Hepatocyte (in vitro differentiated cells): ENCODE measurements around the gene GAS2. TPM values are rescaled to one million over a fixed set of nuclear protein-coding genes. Genes with fewer than 3 reads are reported as not detected.

Experiments
- DNase-seq: peaks from one replicate; pipeline ENCODE4 v3.0.0-alpha.2; 2016; ENCODE audit warnings: low spot score
- H2AFZ ChIP-seq: fragments of 200-600 bp; sonication (generic); 2 replicates; pipeline ENCODE4 v1.6.0; 2016; ENCODE audit warnings: antibody characterized with exemption, mild to moderate bottlenecking
- H3K27ac ChIP-seq: fragments of 200-600 bp; sonication (generic); 2 replicates; pipeline ENCODE4 v1.5.1; 2016; ENCODE audit warnings: mild to moderate bottlenecking
- H3K27me3 ChIP-seq: fragments of 200-600 bp; sonication (generic); 2 replicates; pipeline ENCODE4 v1.6.1; 2016
- H3K36me3 ChIP-seq: fragments of 200-600 bp; sonication (generic); replicated peaks from 2 replicates; pipeline ENCODE4 v1.5.1; 2016; ENCODE audit warnings: low read depth; ENCODE audit not compliant: insufficient read depth
- H3K4me1 ChIP-seq: fragments of 200-600 bp; sonication (generic); 2 replicates; pipeline ENCODE4 v1.5.1; 2016; ENCODE audit warnings: mild to moderate bottlenecking, moderate library complexity; ENCODE audit not compliant: insufficient read depth
- H3K4me2 ChIP-seq: fragments of 200-600 bp; sonication (generic); 2 replicates; pipeline ENCODE4 v1.6.0; 2016
- H3K4me3 ChIP-seq: fragments of 200-600 bp; sonication (generic); 2 replicates; pipeline ENCODE4 v1.5.1; 2016; ENCODE audit warnings: mild to moderate bottlenecking
- H3K79me2 ChIP-seq: fragments of 200-600 bp; sonication (generic); 2 replicates; pipeline ENCODE4 v1.6.0; 2017; ENCODE audit warnings: mild to moderate bottlenecking
- H3K9me2 ChIP-seq: fragments of 200-600 bp; sonication (generic); replicated peaks from 2 replicates; pipeline ENCODE4 v1.6.0; 2017; ENCODE audit warnings: mild to moderate bottlenecking; ENCODE audit not compliant: insufficient read depth
- H3K9me3 ChIP-seq: fragments of 200-600 bp; sonication (generic); 2 replicates; pipeline ENCODE4 v1.5.1; 2016; ENCODE audit warnings: low read depth, mild to moderate bottlenecking
- H4K20me1 ChIP-seq: fragments of 200-600 bp; sonication (generic); 2 replicates; pipeline ENCODE4 v1.6.0; 2016; ENCODE audit warnings: mild to moderate bottlenecking; ENCODE audit not compliant: insufficient read depth, poor library complexity, severe bottlenecking
- CTCF ChIP-seq: fragments of 200-600 bp; sonication (generic); IDR thresholded peaks from 2 replicates; pipeline ENCODE4 v1.5.1; 2016; ENCODE audit warnings: antibody characterized with exemption, mild to moderate bottlenecking; ENCODE audit not compliant: poor library complexity
- EZH2 ChIP-seq: fragments of 200-600 bp; sonication (generic); IDR thresholded peaks from 2 replicates; pipeline ENCODE4 v1.6.1; 2016; ENCODE audit warnings: antibody characterized with exemption, mild to moderate bottlenecking, borderline replicate concordance
- EZH2phosphoT487 ChIP-seq: fragments of 200-600 bp; sonication (generic); IDR thresholded peaks from one replicate; pipeline ENCODE4 v1.6.1; 2018; ENCODE audit warnings: antibody characterized with exemption, mild to moderate bottlenecking, low read depth, moderate library complexity; ENCODE audit not compliant: unreplicated experiment, severe bottlenecking
- WGBS: methylation state at CpG from one replicate; pipeline ENCODE4 v1.1.6; 2016; ENCODE audit warnings: low lambda C conversion rate; ENCODE audit errors: missing lambda C conversion rate; 5-methylcytosine and 5-hydroxymethylcytosine counted together
- polyA plus RNA-seq: library from polyadenylated mRNA; unstranded; fragments of >200 nt; fragmentation: Nextera tagmentation; extraction: Ambion mirVana; gene quantifications from 2 replicates; pipeline ENCODE4 v1.2.1, GENCODE V29; 2016
- total RNA-seq: library from RNA; depleted of rRNA; stranded (reverse); fragments of >200 nt; gene quantifications from 2 replicates; pipeline ENCODE4 v1.2.3, GENCODE V29; 2014

The GAS2 gene
- total and polyA plus RNA-seq, 2 experiments from 2014 or later: 13.3 to 37.0 TPM

- H3K4me3 ChIP-seq: no peak overlapping the region
- H3K9me3 ChIP-seq: no peaks in the 10 kb centered on the region
- H3K27me3 ChIP-seq: no peaks in the 10 kb centered on the region
- no peaks in the 10 kb centered on the region for H3K4me1 ChIP-seq
- peak overlapping the region; percentile 70 for H3K4me2 ChIP-seq
- H2AFZ ChIP-seq: peak overlapping the region; percentile 51
- peaks cover 9% of the 10 kb centered on the region for H3K79me2 ChIP-seq
- no peaks in the 10 kb centered on the region for H3K36me3 ChIP-seq
- TF ChIP-seq EZH2: no peak
- no peaks in the 10 kb centered on the region for H4K20me1 ChIP-seq
- H3K9me2 ChIP-seq: no peaks in the 10 kb centered on the region
- peak overlapping the region; percentile 5 for H3K27ac ChIP-seq
- 48% methylated on average over 4 of the region's 4 CpGs for WGBS
- no peak for DNase-seq
Measured at GRCh38 chr11:22830082-22830414, 163.6 kb downstream of the GAS2 start.

GRCh38 chr11:22832315-22833015 is 166.1 kb downstream of the GAS2 start:
- H3K27me3 ChIP-seq: no peaks in the 10 kb centered on the region
- TF ChIP-seq EZH2 (no peak), EZH2phosphoT487 (no peak), CTCF (no peak)

GRCh38 chr11:22846726-22847125 is 180.3 kb downstream of the GAS2 start:
- Histone ChIP-seq H4K20me1 (no peaks in the 10 kb centered on the region), H3K4me3 (no peak overlapping the region), H3K4me2 (no peak overlapping the region), H2AFZ (no peak overlapping the region), H3K36me3 (no peaks in the 10 kb centered on the region), H3K4me1 (no peaks in the 10 kb centered on the region), H3K79me2 (no peaks in the 10 kb centered on the region), H3K27me3 (no peaks in the 10 kb centered on the region), H3K27ac (no peak overlapping the region), H3K9me2 (no peaks in the 10 kb centered on the region), H3K9me3 (no peaks in the 10 kb centered on the region)
- 89% methylated on average over 1 of the region's 1 CpG for WGBS
- no peak for TF ChIP-seq EZH2
- TF ChIP-seq EZH2phosphoT487: no peak
- TF ChIP-seq CTCF: no peak
- no peak for DNase-seq

More at GRCh38 chr11:22832315-22833015, 166.1 kb downstream of the GAS2 start:
- H2AFZ ChIP-seq: no peak overlapping the region
- no peak overlapping the region for H3K27ac ChIP-seq
- no peaks in the 10 kb centered on the region for H3K36me3 ChIP-seq
- H3K4me2 ChIP-seq: no peak overlapping the region
- no peaks in the 10 kb centered on the region for H3K4me1 ChIP-seq
- H3K9me3 ChIP-seq: no peaks in the 10 kb centered on the region
- DNase-seq: no peak
- H4K20me1 ChIP-seq: no peaks in the 10 kb centered on the region
- H3K4me3 ChIP-seq: no peak overlapping the region
- 81% methylated on average over 3 of the region's 3 CpGs for WGBS
- H3K9me2 ChIP-seq: no peaks in the 10 kb centered on the region
- H3K79me2 ChIP-seq: peaks cover 9% of the 10 kb centered on the region

- no peaks in the 10 kb centered on the region for H3K79me2 ChIP-seq
- no peaks in the 10 kb centered on the region for H3K36me3 ChIP-seq
- H2AFZ ChIP-seq: no peak overlapping the region
- no peaks in the 10 kb centered on the region for H3K27me3 ChIP-seq
- H3K4me1 ChIP-seq: no peaks in the 10 kb centered on the region
- no peak for DNase-seq
- no peaks in the 10 kb centered on the region for H3K9me3 ChIP-seq
- no peaks in the 10 kb centered on the region for H3K9me2 ChIP-seq
- no peak overlapping the region for H3K4me2 ChIP-seq
- no peak overlapping the region for H3K27ac ChIP-seq
- no peak overlapping the region for H3K4me3 ChIP-seq
- TF ChIP-seq EZH2 (no peak), EZH2phosphoT487 (no peak), CTCF (no peak)
- H4K20me1 ChIP-seq: no peaks in the 10 kb centered on the region
Measured at GRCh38 chr11:22851477-22851876, 185.1 kb downstream of the GAS2 start.
